Immature natural killer cell (primary cell): ENCODE measurements around the gene FAM184B. TPM values are rescaled to one million over a fixed set of nuclear protein-coding genes. Genes with fewer than 3 reads are reported as not detected.
A peak's percentile ranks its signal among the peaks of the same experiment; 100 is the strongest.

Experiments used
- DNase-seq, 3 donors: peaks; one replicate each; pipeline ENCODE4 v3.0.0; 2022; ENCODE audit warnings: mixed read lengths in 1 of 3
- H3K27ac Mint-ChIP-seq, 6 donors: one replicate each; pipeline ENCODE4 v1.8.0; 2020; ENCODE audit warnings: mixed read lengths in 6 of 6, mild to moderate bottlenecking in 5 of 6, inconsistent platforms in 4 of 6, moderate library complexity in 3 of 6
- H3K27me3 Mint-ChIP-seq, 3 donors: one replicate each; pipeline ENCODE4 v1.8.0; 2020 to 2021; ENCODE audit warnings: low read depth in 3 of 3, mild to moderate bottlenecking in 3 of 3, mixed read lengths in 3 of 3, moderate library complexity in 3 of 3, inconsistent platforms in 1 of 3
- H3K36me3 Mint-ChIP-seq, 3 donors: one replicate each; pipeline ENCODE4 v1.8.0; 2020; ENCODE audit warnings: mixed read lengths in 3 of 3, inconsistent platforms in 2 of 3, mild to moderate bottlenecking in 2 of 3
- H3K4me1 Mint-ChIP-seq, 2 donors: one replicate each; pipeline ENCODE4 v1.8.0; 2020; ENCODE audit warnings: inconsistent platforms in 2 of 2, mild to moderate bottlenecking in 2 of 2, mixed read lengths in 2 of 2, moderate library complexity in 1 of 2
- H3K4me3 Mint-ChIP-seq, 5 donors: one replicate each; pipeline ENCODE4 v1.8.0; 2020; ENCODE audit warnings: mild to moderate bottlenecking in 5 of 5, mixed read lengths in 5 of 5, inconsistent platforms in 3 of 5, moderate library complexity in 3 of 5
- H3K9me3 Mint-ChIP-seq, 6 donors: one replicate each; pipeline ENCODE4 v1.8.0; 2020; ENCODE audit warnings: mild to moderate bottlenecking in 6 of 6, mixed read lengths in 6 of 6, inconsistent platforms in 4 of 6, moderate library complexity in 3 of 6
- polyA plus RNA-seq, 3 donors: library from polyadenylated mRNA; unstranded; fragments of 300-500 nt; fragmentation: Illumina TruSeq; gene quantifications; one replicate each; pipeline ENCODE4 v1.2.3, GENCODE V29; 2021

Gene FAM184B
- polyA plus RNA-seq, 3 donors from 2014 or later = not detected

DNA sequence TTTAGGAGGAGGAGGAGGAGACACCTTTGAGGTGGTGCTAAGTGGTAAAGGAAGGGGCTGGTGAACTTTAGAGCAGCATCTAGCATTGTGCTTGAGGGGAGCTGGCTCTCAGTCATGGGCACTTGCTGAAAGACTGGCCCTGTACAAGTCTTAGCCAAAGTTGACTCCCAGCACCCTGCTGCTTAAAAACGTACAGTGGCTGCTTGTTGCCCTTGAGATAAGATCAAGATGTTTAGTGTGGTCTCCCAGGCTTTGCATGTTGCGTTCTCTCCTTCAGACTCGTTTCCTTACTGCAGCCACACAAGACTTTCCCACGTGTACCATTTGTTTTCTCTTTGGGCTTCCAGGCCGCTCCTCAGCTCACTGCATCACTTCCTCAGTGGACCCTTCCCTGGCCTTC lies 165.1 kb downstream of the FAM184B start:
- peak overlapping the region; percentile 55 to 84 (median 72) for H3K4me3 Mint-ChIP-seq
- peaks cover 47 to 58% of the 10 kb centered on the region in 2 donors for H3K4me1 Mint-ChIP-seq

DNA sequence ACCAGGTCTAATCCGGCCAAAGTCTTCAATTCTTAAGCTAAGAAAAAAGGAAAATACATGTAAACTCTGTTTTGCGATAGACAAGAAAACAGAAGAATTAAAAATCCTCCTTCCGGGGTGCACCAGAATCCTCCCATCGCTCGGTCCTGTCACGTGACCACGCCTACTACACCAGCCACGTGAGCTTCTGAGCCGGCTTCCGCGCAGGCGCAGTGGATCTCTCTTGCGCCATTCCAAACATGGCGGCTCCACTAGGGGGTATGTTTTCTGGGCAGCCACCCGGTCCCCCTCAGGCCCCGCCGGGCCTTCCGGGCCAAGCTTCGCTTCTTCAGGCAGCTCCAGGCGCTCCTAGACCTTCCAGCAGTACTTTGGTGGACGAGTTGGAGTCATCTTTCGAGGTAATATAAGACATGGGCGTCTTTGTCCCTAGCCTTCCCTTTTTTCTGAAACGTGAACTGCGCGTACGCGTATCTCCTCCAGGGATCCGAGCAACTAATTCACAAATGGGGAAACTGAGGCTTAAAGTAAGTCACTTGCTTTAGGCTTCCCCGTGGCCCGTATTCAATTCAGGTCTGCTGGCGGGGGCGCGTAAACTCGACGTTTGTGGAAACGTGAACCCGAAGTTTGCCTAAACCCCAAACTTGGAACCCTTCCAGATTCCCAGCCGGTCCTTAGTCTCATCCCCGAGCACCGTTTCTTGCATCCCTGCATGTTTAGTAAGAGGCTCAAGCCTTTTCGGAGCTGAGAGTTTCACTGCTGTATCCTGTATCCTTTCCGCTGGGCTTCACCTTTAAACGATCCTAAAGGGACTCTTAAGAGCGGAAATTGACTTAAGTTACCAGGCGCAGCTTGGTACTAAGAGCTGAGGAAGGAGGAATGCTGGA lies 166.8 kb downstream of the FAM184B start, which contains the start of gene MED28:
Gene MED28 (plus strand): TSS at position 226 of the 884 bp plus-strand sequence. CDS start 14 bp downstream, at position 240.
- Mint-ChIP-seq H3K4me1 (peaks cover 47 to 51% of the 10 kb centered on the region in 2 donors), H3K9me3 (no peaks in the 10 kb centered on the region), H3K36me3 (peaks cover 4 to 9% (median 8%) of the 10 kb centered on the region in 3 donors), H3K27ac (peak within 1 kb of the TSS; percentile 95 to 99 (median 98)), H3K4me3 (peak within 1 kb of the TSS; percentile 98 to 100 (median 99)), H3K27me3 (peaks cover 11 to 13% (median 12%) of the 10 kb centered on the region in 3 donors)
- DNase-seq = peak; percentile 94 to 95 (median 95)

More for the DNA sequence above, 165.1 kb downstream of the FAM184B start:
- H3K36me3 Mint-ChIP-seq = peaks cover 8 to 14% (median 11%) of the 10 kb centered on the region in 3 donors
- no peaks in the 10 kb centered on the region for H3K9me3 Mint-ChIP-seq
- DNase-seq = no peak
- H3K27ac Mint-ChIP-seq = peak overlapping the region; percentile 8 to 87 (median 57)
- peaks cover 11 to 13% (median 12%) of the 10 kb centered on the region in 3 donors for H3K27me3 Mint-ChIP-seq

DNA sequence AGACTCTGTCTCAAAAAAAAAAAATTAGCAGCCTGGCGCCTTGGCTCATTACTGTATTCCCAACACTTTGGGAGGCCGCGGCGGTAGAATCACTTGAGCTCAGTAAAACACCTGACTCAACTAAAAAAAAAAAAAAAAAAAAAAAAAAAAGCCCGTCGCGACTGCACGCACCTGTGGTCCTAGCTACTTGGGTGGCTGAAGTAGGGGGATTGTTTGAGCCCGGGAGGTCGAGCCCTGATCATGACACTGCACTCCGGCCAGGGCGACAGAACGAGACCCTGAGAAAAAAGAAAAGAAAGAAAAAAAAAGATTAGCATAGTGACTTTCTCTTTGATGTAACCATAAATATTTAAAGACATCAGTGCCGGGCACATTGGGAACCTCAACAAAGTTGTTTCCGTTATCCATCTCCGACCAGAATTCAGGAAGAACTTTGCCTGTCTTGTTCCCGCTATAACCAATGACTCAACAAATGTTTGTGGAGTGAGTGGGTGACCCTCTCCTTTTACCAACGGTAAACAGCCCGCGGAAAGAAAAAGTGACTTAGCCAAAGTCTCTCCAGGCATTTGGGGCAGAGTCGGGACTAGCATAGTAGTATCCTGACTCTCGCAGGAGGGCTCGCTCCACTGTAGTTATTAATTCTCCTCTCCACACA lies 167.5 kb downstream of the FAM184B start:
- H3K4me3 Mint-ChIP-seq = peak overlapping the region; percentile 98 to 100 (median 99)
- no peaks in the 10 kb centered on the region for H3K9me3 Mint-ChIP-seq
- H3K27me3 Mint-ChIP-seq = peaks cover 11 to 13% (median 12%) of the 10 kb centered on the region in 3 donors
- peak overlapping the region; percentile 95 to 99 (median 98) for H3K27ac Mint-ChIP-seq
- peaks cover 0 to 1% (median 1%) of the 10 kb centered on the region in 3 donors for H3K36me3 Mint-ChIP-seq
- no peak for DNase-seq
- H3K4me1 Mint-ChIP-seq = peaks cover 41 to 44% of the 10 kb centered on the region in 2 donors

DNA sequence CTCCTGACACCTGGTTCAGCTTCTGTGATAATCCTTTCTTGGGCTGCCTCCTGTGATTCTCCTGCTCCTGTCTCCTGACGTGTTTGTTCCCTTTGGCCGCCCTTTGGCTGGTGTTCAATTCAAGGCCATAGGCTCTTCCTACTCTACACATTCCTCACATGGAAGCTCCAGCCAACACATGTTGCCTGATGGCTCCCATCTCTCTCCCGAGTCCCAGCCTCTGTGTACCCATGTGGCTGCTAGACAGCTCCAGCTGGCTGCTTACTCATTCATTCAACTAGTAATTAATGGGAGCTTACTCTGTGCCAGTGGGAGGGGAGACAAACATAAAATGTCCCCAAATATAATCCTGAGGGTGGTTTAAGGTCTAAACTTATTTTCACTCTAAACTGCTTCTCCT lies 176.2 kb downstream of the FAM184B start:
- peaks cover 10 to 29% (median 22%) of the 10 kb centered on the region in 3 donors for H3K36me3 Mint-ChIP-seq
- no peak for DNase-seq
- no peaks in the 10 kb centered on the region for H3K4me1 Mint-ChIP-seq
- H3K9me3 Mint-ChIP-seq = no peaks in the 10 kb centered on the region
- peaks cover 0 to 2% (median 0%) of the 10 kb centered on the region in 3 donors for H3K27me3 Mint-ChIP-seq
- H3K27ac Mint-ChIP-seq = peak overlapping the region in 3 of 6 donors; percentile 35 to 73 (median 68)
- no peak overlapping the region for H3K4me3 Mint-ChIP-seq

DNA sequence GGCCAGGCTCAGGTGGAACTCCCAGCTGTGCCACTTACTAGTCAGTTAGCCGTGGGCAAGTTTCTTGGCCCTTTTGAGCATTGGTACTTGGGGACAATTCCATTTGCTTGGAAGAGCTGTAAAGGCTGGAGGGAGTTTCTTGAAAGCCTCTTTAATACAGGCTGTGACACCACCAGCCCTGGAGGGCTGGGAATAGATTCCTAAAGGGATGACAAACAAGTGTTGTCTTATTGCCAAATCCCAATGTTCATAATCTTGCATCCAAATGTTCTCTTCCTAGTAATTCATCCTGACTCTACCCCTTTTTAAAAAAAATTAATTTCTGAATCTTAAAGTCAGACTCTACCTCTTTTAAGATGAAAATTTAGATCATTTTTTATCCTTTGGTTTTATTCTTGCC lies 181.6 kb downstream of the FAM184B start:
- DNase-seq = no peak
- Mint-ChIP-seq H3K4me1 (no peaks in the 10 kb centered on the region), H3K27me3 (peaks cover 0 to 2% (median 0%) of the 10 kb centered on the region in 3 donors), H3K36me3 (peaks cover 16 to 37% (median 27%) of the 10 kb centered on the region in 3 donors), H3K9me3 (no peaks in the 10 kb centered on the region), H3K4me3 (no peak overlapping the region), H3K27ac (peak overlapping the region in 2 of 6 donors; percentile 36 to 44)

DNA sequence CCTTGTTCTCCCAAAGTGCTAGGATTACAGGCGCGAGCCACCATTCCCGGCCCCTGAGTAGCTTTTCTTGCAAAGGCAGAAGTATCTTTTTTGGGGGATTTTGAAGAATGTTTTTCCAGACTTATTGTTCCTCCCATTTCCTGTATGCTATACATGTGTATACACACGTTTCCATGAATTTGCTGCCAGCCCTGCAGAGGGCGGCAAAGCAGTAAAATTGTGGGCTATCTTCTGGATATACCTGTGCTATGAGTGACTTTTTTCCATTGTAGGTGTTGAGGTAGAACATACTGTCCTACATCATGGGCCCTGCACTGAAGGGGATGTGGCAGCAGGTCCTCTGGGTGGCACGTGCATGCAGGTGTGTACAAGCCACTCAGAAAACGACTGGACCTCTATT lies 183.9 kb downstream of the FAM184B start:
- Mint-ChIP-seq H3K9me3 (no peaks in the 10 kb centered on the region), H3K36me3 (peaks cover 18 to 46% (median 33%) of the 10 kb centered on the region in 3 donors), H3K4me1 (no peaks in the 10 kb centered on the region), H3K27ac (peak overlapping the region in 1 of 6 donors; percentile 40), H3K27me3 (peaks cover 0 to 4% (median 0%) of the 10 kb centered on the region in 3 donors), H3K4me3 (no peak overlapping the region)
- DNase-seq = no peak

DNA sequence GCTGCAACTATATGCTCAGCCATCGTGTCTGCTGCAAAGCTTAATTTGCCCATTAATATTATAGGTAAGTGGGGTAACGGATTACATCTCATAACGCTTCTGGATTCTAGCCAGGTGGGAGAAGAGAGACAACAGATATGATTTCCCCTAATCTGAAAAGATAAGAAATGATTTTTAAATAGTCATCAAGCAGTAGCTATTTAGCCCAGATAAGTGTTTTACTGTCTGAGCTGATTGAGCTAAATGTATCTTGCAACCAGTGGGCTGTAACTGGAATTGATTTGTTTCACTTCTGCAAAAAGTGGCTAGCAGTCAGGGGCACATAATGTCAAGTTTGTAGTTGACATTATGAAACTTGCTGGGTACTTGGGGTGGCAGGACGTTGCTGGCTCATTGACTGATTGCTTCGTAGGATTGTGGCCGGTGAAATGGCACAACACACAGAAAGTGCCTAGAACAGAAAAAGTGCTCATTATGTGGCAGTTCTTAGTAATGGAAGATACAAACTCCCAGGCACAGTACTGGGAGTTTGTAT lies 185.9 kb downstream of the FAM184B start:
- DNase-seq = no peak
- H3K36me3 Mint-ChIP-seq = peaks cover 21 to 50% (median 32%) of the 10 kb centered on the region in 3 donors
- no peaks in the 10 kb centered on the region for H3K9me3 Mint-ChIP-seq
- H3K27ac Mint-ChIP-seq = peak overlapping the region in 1 of 6 donors; percentile 77
- H3K4me1 Mint-ChIP-seq = no peaks in the 10 kb centered on the region
- peaks cover 0 to 4% (median 0%) of the 10 kb centered on the region in 3 donors for H3K27me3 Mint-ChIP-seq
- H3K4me3 Mint-ChIP-seq = no peak overlapping the region

DNA sequence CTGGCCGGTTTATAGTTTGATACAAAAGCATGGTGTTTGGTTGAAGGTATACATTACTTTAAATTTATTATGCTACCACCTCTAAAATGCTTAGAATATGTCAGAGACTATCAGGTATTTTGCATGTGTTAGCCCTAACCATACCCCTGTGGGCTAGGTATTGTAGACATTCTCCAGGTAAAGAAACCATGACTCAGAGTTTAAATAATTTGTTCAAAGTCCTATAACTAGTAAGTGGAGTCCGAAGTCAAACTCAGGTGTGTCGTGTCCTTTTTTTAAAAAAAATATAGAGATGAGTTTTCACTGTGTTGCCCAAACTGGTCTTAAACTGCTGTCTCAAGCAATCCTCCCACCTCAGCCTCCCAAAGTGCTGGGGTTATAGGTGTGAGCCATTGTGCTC lies 192.1 kb downstream of the FAM184B start:
- peaks cover 0 to 1% (median 0%) of the 10 kb centered on the region in 3 donors for H3K27me3 Mint-ChIP-seq
- no peak for DNase-seq
- H3K4me3 Mint-ChIP-seq = no peak overlapping the region
- H3K27ac Mint-ChIP-seq = peak overlapping the region in 1 of 6 donors; percentile 85
- H3K9me3 Mint-ChIP-seq = no peaks in the 10 kb centered on the region
- peaks cover 20 to 64% (median 38%) of the 10 kb centered on the region in 3 donors for H3K36me3 Mint-ChIP-seq
- H3K4me1 Mint-ChIP-seq = no peaks in the 10 kb centered on the region

DNA sequence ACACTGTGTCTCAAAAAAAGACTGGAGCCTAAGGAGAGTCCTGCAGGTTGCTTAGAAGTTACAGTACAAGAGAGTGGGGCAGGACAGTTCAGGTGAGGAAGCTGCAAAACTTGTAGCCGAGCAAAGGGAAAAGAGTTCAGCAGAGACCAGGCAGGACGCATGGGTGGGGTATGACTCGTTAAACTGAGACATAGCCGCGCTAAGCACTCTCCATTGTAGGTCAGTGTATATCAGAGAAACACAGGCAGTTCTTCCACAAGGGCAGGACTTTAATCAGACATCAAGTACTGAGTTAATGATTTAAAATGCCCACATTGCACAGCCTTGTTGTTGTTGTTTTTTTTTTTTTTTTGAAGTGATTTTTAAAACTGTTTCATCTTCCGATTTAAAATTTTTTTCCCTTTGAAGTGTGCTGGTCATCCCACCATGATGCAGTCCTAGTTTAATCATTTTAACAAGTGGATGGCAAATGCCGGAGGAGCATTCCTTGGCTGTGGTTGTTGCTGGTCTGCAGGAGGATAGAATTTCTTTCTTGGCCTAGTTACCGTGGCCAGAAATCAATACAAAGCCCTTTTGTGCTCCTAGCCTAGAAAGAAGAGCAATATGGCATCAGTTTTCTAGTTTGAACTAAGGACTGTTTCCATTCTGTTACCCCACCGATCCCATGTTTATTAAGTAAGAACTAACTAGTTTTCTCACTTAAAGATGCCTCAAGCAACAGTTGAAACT lies 194.2 kb downstream of the FAM184B start:
- H3K9me3 Mint-ChIP-seq = no peaks in the 10 kb centered on the region
- peaks cover 0 to 2% (median 0%) of the 10 kb centered on the region in 3 donors for H3K27me3 Mint-ChIP-seq
- H3K27ac Mint-ChIP-seq = peak overlapping the region in 1 of 6 donors; percentile 39
- no peak for DNase-seq
- peaks cover 26 to 62% (median 37%) of the 10 kb centered on the region in 3 donors for H3K36me3 Mint-ChIP-seq
- no peaks in the 10 kb centered on the region for H3K4me1 Mint-ChIP-seq
- no peak overlapping the region for H3K4me3 Mint-ChIP-seq

DNA sequence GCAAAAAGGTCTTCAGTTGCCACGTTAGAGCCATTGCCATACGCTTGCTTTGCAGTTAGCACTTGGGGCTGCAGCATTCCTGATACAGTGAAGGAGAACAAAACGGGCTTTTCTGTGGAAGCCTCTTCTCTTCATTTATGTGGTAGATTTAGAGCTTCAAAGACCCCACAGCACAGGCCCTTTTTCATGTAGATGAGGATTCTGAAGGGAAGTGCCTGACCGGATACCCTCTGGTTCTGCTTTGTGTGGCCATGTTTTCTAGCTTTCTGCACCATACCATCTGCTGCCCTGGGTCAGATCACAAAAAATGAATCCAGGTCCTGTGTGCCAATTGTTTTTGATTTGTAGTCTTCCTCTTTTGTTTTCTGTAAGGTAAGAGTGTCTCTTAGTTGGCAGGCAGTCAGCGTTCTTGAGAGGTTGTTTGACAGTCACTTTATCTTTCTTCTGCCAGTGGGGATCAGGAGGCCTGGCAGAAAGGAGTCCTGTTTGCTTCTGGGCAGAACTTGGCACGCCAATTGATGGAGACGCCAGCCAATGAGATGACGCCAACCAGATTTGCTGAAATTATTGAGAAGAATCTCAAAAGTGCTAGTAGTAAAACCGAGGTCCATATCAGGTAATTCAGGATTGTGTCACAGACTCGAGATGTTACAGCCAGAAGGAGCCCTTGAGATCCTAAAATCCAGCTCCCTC lies 196.8 kb downstream of the FAM184B start:
- DNase-seq = no peak
- peaks cover 0 to 4% (median 2%) of the 10 kb centered on the region in 3 donors for H3K27me3 Mint-ChIP-seq
- no peaks in the 10 kb centered on the region for H3K9me3 Mint-ChIP-seq
- H3K4me3 Mint-ChIP-seq = no peak overlapping the region
- peaks cover 25 to 56% (median 36%) of the 10 kb centered on the region in 3 donors for H3K36me3 Mint-ChIP-seq
- peak overlapping the region in 1 of 6 donors; percentile 30 for H3K27ac Mint-ChIP-seq
- peaks cover under 1 to 3% of the 10 kb centered on the region in 2 donors for H3K4me1 Mint-ChIP-seq

DNA sequence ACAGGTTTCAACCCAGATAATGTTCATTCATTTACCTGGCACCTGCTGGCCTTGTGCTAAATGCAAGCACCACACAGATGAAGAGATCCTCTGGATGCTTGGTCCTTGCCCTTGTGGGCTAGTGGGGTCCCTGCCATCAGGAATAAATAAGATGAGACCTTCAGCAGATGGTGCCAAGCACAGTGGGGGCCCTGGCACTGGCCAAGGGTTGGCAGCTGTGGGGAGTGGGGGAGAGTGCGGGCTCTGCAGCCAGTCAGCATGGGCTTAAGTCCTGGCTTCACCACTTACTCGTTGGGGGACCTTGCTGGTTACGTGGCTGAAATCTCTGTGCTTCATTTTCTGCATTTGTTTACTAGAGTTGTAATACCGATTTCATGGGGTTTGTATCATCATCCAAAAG lies 197.5 kb downstream of the FAM184B start:
- Mint-ChIP-seq H3K36me3 (peaks cover 23 to 50% (median 31%) of the 10 kb centered on the region in 3 donors), H3K27me3 (peaks cover 0 to 5% (median 2%) of the 10 kb centered on the region in 3 donors), H3K9me3 (no peaks in the 10 kb centered on the region), H3K4me3 (no peak overlapping the region), H3K27ac (peak overlapping the region in 1 of 6 donors; percentile 50), H3K4me1 (peaks cover 5 to 10% of the 10 kb centered on the region in 2 donors)
- DNase-seq = no peak

DNA sequence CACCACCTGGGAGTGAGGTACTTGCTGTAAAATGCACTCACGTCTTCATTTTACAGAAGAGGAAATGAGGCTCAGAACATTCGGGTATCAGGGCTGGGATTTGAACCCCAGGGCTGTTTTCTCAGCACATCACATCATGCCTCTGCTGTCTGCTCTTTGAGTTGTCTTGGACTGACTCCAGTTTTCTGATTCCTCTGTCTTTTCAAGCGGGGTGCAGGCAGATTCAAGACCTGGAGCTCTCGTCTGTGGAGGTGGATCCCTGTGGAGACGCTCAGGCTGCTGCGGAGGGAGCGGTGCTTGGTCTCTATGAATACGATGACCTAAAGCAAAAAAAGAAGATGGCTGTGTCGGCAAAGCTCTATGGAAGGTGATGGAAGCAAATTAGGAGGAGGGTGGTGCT lies 198.1 kb downstream of the FAM184B start:
- H3K27me3 Mint-ChIP-seq = peaks cover 0 to 10% (median 4%) of the 10 kb centered on the region in 3 donors
- H3K9me3 Mint-ChIP-seq = no peaks in the 10 kb centered on the region
- H3K4me1 Mint-ChIP-seq = peaks cover 12 to 17% of the 10 kb centered on the region in 2 donors
- H3K27ac Mint-ChIP-seq = no peak overlapping the region
- H3K36me3 Mint-ChIP-seq = peaks cover 22 to 43% (median 26%) of the 10 kb centered on the region in 3 donors
- no peak overlapping the region for H3K4me3 Mint-ChIP-seq
- no peak for DNase-seq
